A549 (cell line): ENCODE measurements around the gene TMEM63C. TPM values are rescaled to one million over a fixed set of nuclear protein-coding genes. Genes with fewer than 3 reads are reported as not detected.

Experiments
- ATAC-seq, 2 experiments: fragments of 200-7000 bp in 1 of 2; fragments of >200 bp in 1 of 2; cut with Nextera tagmentation in 1 of 2; cut with Tn5 transposase in 1 of 2; 3 replicates each; pipeline versions ENCODE4 v1.8.0 to v1.9.1; 2018 to 2020; ENCODE audit warnings: mild to moderate bottlenecking in 1 of 2, moderate library complexity in 1 of 2
- CTCF ChIA-PET: fragments of 300-600 bp; sonication (Branson Sonifier 250); formaldehyde crosslinking; extraction: SDS; loops from one replicate; lab custom pipeline; 2021; ENCODE audit warnings: antibody characterized with exemption, inconsistent platforms; lab: Yijun Ruan, JAX
- POLR2A ChIA-PET: fragments of 350-600 bp; formaldehyde crosslinking; extraction: SDS; loops from one replicate; lab custom pipeline; 2021; ENCODE audit warnings: antibody characterized with exemption, inconsistent platforms; lab: Yijun Ruan, JAX
- DNase-seq, 2 experiments: peaks; one replicate each; pipeline versions ENCODE4 v3.0.0 to v3.0.0-alpha.2; 2011 to 2016; ENCODE audit warnings: low read depth in 1 of 2, low spot score in 1 of 2
- FAIRE-seq: peaks from 2 replicates; lab custom pipeline; 2011; peaks lifted over from hg19 to GRCh38; lab: Jason Lieb, UNC
- H3K27ac ChIP-seq, 2 experiments: fragments of >200 bp; sonication (Bioruptor Twin); formaldehyde crosslinking; 3 replicates each; pipeline ENCODE4 v1.5.1; 2016 to 2017
- H3K4me1 ChIP-seq: fragments of >200 bp; sonication (Bioruptor Twin); formaldehyde crosslinking; 3 replicates; pipeline ENCODE4 v1.6.1; 2016
- H3K4me2 ChIP-seq: fragments of >200 bp; sonication (Bioruptor Twin); formaldehyde crosslinking; 3 replicates; pipeline ENCODE4 v1.6.1; 2016
- H3K4me3 ChIP-seq: fragments of >200 bp; sonication (Bioruptor Twin); formaldehyde crosslinking; 3 replicates; pipeline ENCODE4 v1.5.1; 2016
- H3K9me3 ChIP-seq: fragments of >200 bp; sonication (Bioruptor Twin); formaldehyde crosslinking; 3 replicates; pipeline ENCODE4 v1.6.1; 2016
- CBX8 ChIP-seq: fragments of 200-600 bp; sonication (generic); IDR thresholded peaks from 2 replicates; pipeline ENCODE4 v1.6.1; 2016
- CEBPB ChIP-seq, 2 experiments: fragments of >200 bp in 1 of 2; sonication (Bioruptor Twin) in 1 of 2; formaldehyde crosslinking in 1 of 2; IDR thresholded peaks; 2 replicates each; pipeline ENCODE4 v1.6.1; 2012 to 2016
- FOXS1 ChIP-seq: fragments of 250-450 bp; sonication (Bioruptor Pico); IDR thresholded peaks from 2 replicates; pipeline ENCODE4 v1.5.0; 2020; ENCODE audit warnings: mild to moderate bottlenecking, moderate library complexity
- HMGXB4 ChIP-seq: fragments of 250-450 bp; sonication (Bioruptor Pico); IDR thresholded peaks from 2 replicates; pipeline ENCODE4 v1.5.0; 2021; ENCODE audit warnings: mild to moderate bottlenecking, moderate library complexity, borderline replicate concordance
- HOXA7 ChIP-seq: fragments of 250-450 bp; sonication (Bioruptor Pico); IDR thresholded peaks from 2 replicates; pipeline ENCODE4 v1.5.0; 2020; ENCODE audit warnings: mild to moderate bottlenecking, moderate library complexity
- KDM1A ChIP-seq: fragments of 200-600 bp; sonication (generic); IDR thresholded peaks from 2 replicates; pipeline ENCODE4 v1.6.1; 2016; ENCODE audit warnings: low read depth, mild to moderate bottlenecking
- MYC ChIP-seq: IDR thresholded peaks from 2 replicates; pipeline ENCODE4 v1.6.1; 2012; ENCODE audit warnings: mild to moderate bottlenecking, inconsistent platforms, low read length, improper control_type of control experiment, borderline replicate concordance
- NR3C1 ChIP-seq: fragments of >200 bp; sonication (Bioruptor Twin); formaldehyde crosslinking; IDR thresholded peaks from 3 replicates; pipeline ENCODE4 v1.6.1; 2017
- PBX3 ChIP-seq: IDR thresholded peaks from 2 replicates; pipeline ENCODE4 v1.6.1; 2012
- RARB ChIP-seq: fragments of 250-450 bp; sonication (Bioruptor Pico); IDR thresholded peaks from 2 replicates; pipeline ENCODE4 v1.8.0; 2021; ENCODE audit warnings: mild to moderate bottlenecking, moderate library complexity
- RCOR1 ChIP-seq: fragments of 150-350 bp; IDR thresholded peaks from 2 replicates; pipeline ENCODE4 v1.6.1; 2014; ENCODE audit warnings: antibody characterized with exemption, low read length, low read depth
- REST ChIP-seq: fragments of 200-600 bp; sonication (generic); IDR thresholded peaks from 2 replicates; pipeline ENCODE4 v1.6.1; 2016; ENCODE audit warnings: antibody characterized with exemption, mild to moderate bottlenecking, moderate library complexity
- RNF2 ChIP-seq: fragments of 200-600 bp; sonication (generic); IDR thresholded peaks from 2 replicates; pipeline ENCODE4 v1.6.1; 2016; ENCODE audit warnings: low read depth, mild to moderate bottlenecking, antibody characterized with exemption, moderate library complexity, borderline replicate concordance
- SMC3 ChIP-seq: fragments of >200 bp; sonication (Bioruptor Twin); formaldehyde crosslinking; IDR thresholded peaks from 3 replicates; pipeline ENCODE4 v1.6.1; 2018; ENCODE audit warnings: inconsistent platforms
- TP53 ChIP-seq: fragments of 250-450 bp; sonication (Bioruptor Pico); IDR thresholded peaks from 2 replicates; pipeline ENCODE4 v1.5.0; 2021; ENCODE audit warnings: mild to moderate bottlenecking, moderate library complexity
- ZFP36 ChIP-seq: fragments of 450-650 bp; IDR thresholded peaks from 2 replicates; pipeline ENCODE4 v1.6.1; 2014; ENCODE audit warnings: borderline replicate concordance; ENCODE audit not compliant: partially characterized antibody
- WGBS: methylation state at CpG from one replicate; pipeline ENCODE4 v1.1.6; 2017; ENCODE audit errors: missing lambda C conversion rate; 5-methylcytosine and 5-hydroxymethylcytosine counted together
- polyA plus RNA-seq, 4 experiments: library from polyadenylated mRNA; depleted of rRNA in 3 of 4; stranded (reverse); fragments of >200 nt; fragmentation: RNase III in 1 of 4; extraction: RNeasy Plus Mini Kit Qiagen cat#74134 plus additional on column Dnase treatment in 1 of 4; gene quantifications; 2 replicates in 3 of 4; 3 replicates in 1 of 4; pipeline ENCODE4 v1.2.3, GENCODE V29; 2011 to 2017
- small RNA-seq, 6 experiments: library from RNA; depleted of rRNA; stranded (forward); fragments of <200 nt; gene quantifications; one replicate each; pipeline ENCODE3, GENCODE V24; 2012
- TF ChIP-seq, protein P1 (sequence below): fragments of 150-350 bp; IDR thresholded peaks from 2 replicates; pipeline ENCODE4 v1.6.1; 2014; ENCODE audit warnings: low read depth, mild to moderate bottlenecking, low read length

Gene TMEM63C
- polyA plus RNA-seq, 2 of the 4 experiments (the other 2 are of a cell fraction) = 0.43 to 0.57 TPM

- no peak for TF ChIP-seq REST
- no peak for TF ChIP-seq MYC
- no peak for TF ChIP-seq NR3C1
- TF ChIP-seq HOXA7 (CRISPR knock-in tag) = no peak
- TF ChIP-seq, protein P1, sequence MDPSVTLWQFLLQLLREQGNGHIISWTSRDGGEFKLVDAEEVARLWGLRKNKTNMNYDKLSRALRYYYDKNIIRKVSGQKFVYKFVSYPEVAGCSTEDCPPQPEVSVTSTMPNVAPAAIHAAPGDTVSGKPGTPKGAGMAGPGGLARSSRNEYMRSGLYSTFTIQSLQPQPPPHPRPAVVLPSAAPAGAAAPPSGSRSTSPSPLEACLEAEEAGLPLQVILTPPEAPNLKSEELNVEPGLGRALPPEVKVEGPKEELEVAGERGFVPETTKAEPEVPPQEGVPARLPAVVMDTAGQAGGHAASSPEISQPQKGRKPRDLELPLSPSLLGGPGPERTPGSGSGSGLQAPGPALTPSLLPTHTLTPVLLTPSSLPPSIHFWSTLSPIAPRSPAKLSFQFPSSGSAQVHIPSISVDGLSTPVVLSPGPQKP = no peak
- no peak for TF ChIP-seq RARB (CRISPR knock-in tag)
- no peak for TF ChIP-seq SMC3
- TF ChIP-seq ZFP36 = no peak
Observed at GRCh38 chr14:77306416-77306815, 124.8 kb downstream of the TMEM63C start (continued).

GRCh38 chr14:77306851-77307496 lies 125.4 kb downstream of the TMEM63C start:
- no peak for DNase-seq
- no peaks in the 10 kb centered on the region for H3K9me3 ChIP-seq
- 17% methylated on average over 3 of the region's 3 CpGs for WGBS
- POLR2A ChIA-PET = interaction anchor here (1.7 kb wide), 1 partner anchor 14 kb away, joined by 10 read pairs; the partner anchor contains the start of genes GSTZ1 and POMT2
- H3K27ac ChIP-seq = peak overlapping the region; percentile 78
- no peak for FAIRE-seq
- TF ChIP-seq RCOR1 = no peak
- no peak for TF ChIP-seq SMC3
- TF ChIP-seq RNF2 = no peak
- TF ChIP-seq TP53 = no peak
- TF ChIP-seq HOXA7 (CRISPR knock-in tag) = no peak
- TF ChIP-seq CBX8 = no peak
- TF ChIP-seq CEBPB (IDR thresholded peaks at IDR 0.05) = no peak
- no peak for TF ChIP-seq FOXS1
- no peak for TF ChIP-seq KDM1A
- TF ChIP-seq HMGXB4 (CRISPR knock-in tag) = no peak
- no peak for TF ChIP-seq PBX3
- no peak for ATAC-seq
- H3K4me1 ChIP-seq = peaks cover 64% of the 10 kb centered on the region
- CTCF ChIA-PET = interaction anchor here (0.9 to 19.2 kb wide), 6 partner anchors 5 to 434 kb away, joined by 3 to 622 read pairs (median 4); no protein-coding TSS in a partner anchor
- peak overlapping the region; percentile 55 for H3K4me2 ChIP-seq
- no peak overlapping the region for H3K4me3 ChIP-seq

Small RNAs within 50 kb of the gene (small RNA-seq; reads per million reads assigned to genes)
- 0 reads per million in 6 experiments for gene MIR1260A
- 0 reads per million in 6 experiments for gene RF00421

Other genes with a start within 250 kb of the TMEM63C start
- 12.5 and 18.1 TPM in 2 replicates for gene IRF2BPL, start 153.1 kb upstream of the TMEM63C start, polyA plus RNA-seq (2011; rRNA removed)
- gene IRF2BPL, start 153.1 kb upstream of the TMEM63C start, polyA plus RNA-seq (2017; fragmentation: RNase III; extraction: RNeasy Plus Mini Kit Qiagen cat#74134 plus additional on column Dnase treatment) = 20.1 to 31.0 TPM (median 28.3 TPM) in 3 replicates
- gene CIPC, start 83.5 kb upstream of the TMEM63C start, polyA plus RNA-seq (2011; rRNA removed) = 13.9 and 15.2 TPM in 2 replicates
- 8.9 to 9.6 TPM (median 8.9 TPM) in 3 replicates for gene CIPC, start 83.5 kb upstream of the TMEM63C start, polyA plus RNA-seq (2017; fragmentation: RNase III; extraction: RNeasy Plus Mini Kit Qiagen cat#74134 plus additional on column Dnase treatment)
- 0.04 and 0.11 TPM in 2 replicates for gene ZDHHC22, start 40.0 kb upstream of the TMEM63C start, polyA plus RNA-seq (2011; rRNA removed)
- gene ZDHHC22, start 40.0 kb upstream of the TMEM63C start, polyA plus RNA-seq (2017; fragmentation: RNase III; extraction: RNeasy Plus Mini Kit Qiagen cat#74134 plus additional on column Dnase treatment) = 0.16 to 0.28 TPM (median 0.23 TPM) in 3 replicates
- gene NGB, start 89.4 kb downstream of the TMEM63C start, polyA plus RNA-seq (2011; rRNA removed) = not detected in 2 replicates
- gene NGB, start 89.4 kb downstream of the TMEM63C start, polyA plus RNA-seq (2017; fragmentation: RNase III; extraction: RNeasy Plus Mini Kit Qiagen cat#74134 plus additional on column Dnase treatment) = not detected in 3 replicates
- gene POMT2, start 139.1 kb downstream of the TMEM63C start, polyA plus RNA-seq (2011; rRNA removed) = 35.0 and 38.7 TPM in 2 replicates
- 25.9 to 29.0 TPM (median 27.1 TPM) in 3 replicates for gene POMT2, start 139.1 kb downstream of the TMEM63C start, polyA plus RNA-seq (2017; fragmentation: RNase III; extraction: RNeasy Plus Mini Kit Qiagen cat#74134 plus additional on column Dnase treatment)
- gene GSTZ1, start 139.2 kb downstream of the TMEM63C start, polyA plus RNA-seq (2011; rRNA removed) = 24.3 and 29.3 TPM in 2 replicates
- gene GSTZ1, start 139.2 kb downstream of the TMEM63C start, polyA plus RNA-seq (2017; fragmentation: RNase III; extraction: RNeasy Plus Mini Kit Qiagen cat#74134 plus additional on column Dnase treatment) = 29.7 to 33.6 TPM (median 30.1 TPM) in 3 replicates
- 11.7 and 13.9 TPM in 2 replicates for gene TMED8, start 195.3 kb downstream of the TMEM63C start, polyA plus RNA-seq (2011; rRNA removed)
- 8.1 to 8.8 TPM (median 8.8 TPM) in 3 replicates for gene TMED8, start 195.3 kb downstream of the TMEM63C start, polyA plus RNA-seq (2017; fragmentation: RNase III; extraction: RNeasy Plus Mini Kit Qiagen cat#74134 plus additional on column Dnase treatment)
- gene SAMD15, start 195.6 kb downstream of the TMEM63C start, polyA plus RNA-seq (2011; rRNA removed) = 2.0 and 2.7 TPM in 2 replicates
- 2.1 to 2.5 TPM (median 2.2 TPM) in 3 replicates for gene SAMD15, start 195.6 kb downstream of the TMEM63C start, polyA plus RNA-seq (2017; fragmentation: RNase III; extraction: RNeasy Plus Mini Kit Qiagen cat#74134 plus additional on column Dnase treatment)
- 0.34 and 0.45 TPM in 2 replicates for gene NOXRED1, start 241.7 kb downstream of the TMEM63C start, polyA plus RNA-seq (2011; rRNA removed)
- gene NOXRED1, start 241.7 kb downstream of the TMEM63C start, polyA plus RNA-seq (2017; fragmentation: RNase III; extraction: RNeasy Plus Mini Kit Qiagen cat#74134 plus additional on column Dnase treatment) = 0.16 to 0.22 TPM (median 0.18 TPM) in 3 replicates